OCI-LY3 (cell line): Measurements from ENCODE around the gene PRRC1.

ENCODE experiments used
- CTCF ChIP-seq: fragments of 200-600, 300-600 bp; sonication (generic); IDR thresholded peaks from 2 replicates; pipeline ENCODE4 v1.5.1; 2014; ENCODE audit warnings: antibody characterized with exemption, low read length, low read depth
- EZH2phosphoT487 ChIP-seq: fragments of 200-600 bp; shearing (Covaris generic); IDR thresholded peaks from 2 replicates; pipeline ENCODE4 v1.6.1; 2018; ENCODE audit warnings: antibody characterized with exemption, mixed run types, low read depth

- TF ChIP-seq CTCF (no peak), EZH2phosphoT487 (no peak)
Observed at GRCh38 chr5:127588368-127588767, 70.9 kb downstream of the PRRC1 start.
